BE2C (cell line): ENCODE measurements around the gene FXYD6.

Experiments used
- DNase-seq: peaks from one replicate; pipeline ENCODE4 v3.0.0-alpha.2; 2020
- H3K27me3 ChIP-seq: fragments of 250-450 bp; sonication (Bioruptor Pico); 2 replicates; pipeline ENCODE4 v1.5.1; 2020; ENCODE audit warnings: mild to moderate bottlenecking
- H3K36me3 ChIP-seq: fragments of 250-450 bp; sonication (Bioruptor Pico); 2 replicates; pipeline ENCODE4 v1.5.1; 2020; ENCODE audit warnings: mild to moderate bottlenecking
- H3K4me1 ChIP-seq: fragments of 250-450 bp; sonication (Bioruptor Pico); 2 replicates; pipeline ENCODE4 v1.5.1; 2020
- H3K4me3 ChIP-seq: 2 replicates; pipeline ENCODE4 v1.5.1; 2011; ENCODE audit warnings: low read depth, low read length
- H3K9me3 ChIP-seq: fragments of 250-450 bp; sonication (Bioruptor Pico); 2 replicates; pipeline ENCODE4 v1.5.1; 2020
- CTCF ChIP-seq: IDR thresholded peaks from 2 replicates; pipeline ENCODE4 v1.5.1; 2012; ENCODE audit warnings: mild to moderate bottlenecking, low read depth, low read length

Gene FXYD6

GRCh38 chr11:117860139-117860538 lies 16.3 kb downstream of the FXYD6 start:
- DNase-seq = no peak
- H3K36me3 ChIP-seq = peaks cover 10% of the 10 kb centered on the region
- H3K4me3 ChIP-seq = no peak overlapping the region
- no peaks in the 10 kb centered on the region for H3K27me3 ChIP-seq
- TF ChIP-seq CTCF = no peak
- H3K4me1 ChIP-seq = peaks cover 23% of the 10 kb centered on the region
- H3K9me3 ChIP-seq = no peaks in the 10 kb centered on the region

GRCh38 chr11:117859488-117860112 lies 16.9 kb downstream of the FXYD6 start:
- Histone ChIP-seq H3K27me3 (no peaks in the 10 kb centered on the region), H3K9me3 (no peaks in the 10 kb centered on the region), H3K36me3 (peaks cover 8% of the 10 kb centered on the region; the same call in 1 of the 2 replicates), H3K4me1 (peaks cover 23% of the 10 kb centered on the region), H3K4me3 (no peak overlapping the region)
- no peak for DNase-seq
- no peak for TF ChIP-seq CTCF

- DNase-seq = no peak
- Histone ChIP-seq H3K27me3 (no peaks in the 10 kb centered on the region), H3K36me3 (peaks cover 14% of the 10 kb centered on the region), H3K9me3 (no peaks in the 10 kb centered on the region), H3K4me1 (peaks cover 23% of the 10 kb centered on the region), H3K4me3 (no peak overlapping the region)
- no peak for TF ChIP-seq CTCF
Measured at GRCh38 chr11:117859061-117859460, 17.4 kb downstream of the FXYD6 start.

GRCh38 chr11:117857734-117858414 lies 18.6 kb downstream of the FXYD6 start:
- TF ChIP-seq CTCF = no peak
- Histone ChIP-seq H3K4me3 (no peak overlapping the region), H3K9me3 (no peaks in the 10 kb centered on the region), H3K36me3 (peaks cover 22% of the 10 kb centered on the region), H3K4me1 (peaks cover 23% of the 10 kb centered on the region), H3K27me3 (no peaks in the 10 kb centered on the region)
- DNase-seq = no peak

DNA sequence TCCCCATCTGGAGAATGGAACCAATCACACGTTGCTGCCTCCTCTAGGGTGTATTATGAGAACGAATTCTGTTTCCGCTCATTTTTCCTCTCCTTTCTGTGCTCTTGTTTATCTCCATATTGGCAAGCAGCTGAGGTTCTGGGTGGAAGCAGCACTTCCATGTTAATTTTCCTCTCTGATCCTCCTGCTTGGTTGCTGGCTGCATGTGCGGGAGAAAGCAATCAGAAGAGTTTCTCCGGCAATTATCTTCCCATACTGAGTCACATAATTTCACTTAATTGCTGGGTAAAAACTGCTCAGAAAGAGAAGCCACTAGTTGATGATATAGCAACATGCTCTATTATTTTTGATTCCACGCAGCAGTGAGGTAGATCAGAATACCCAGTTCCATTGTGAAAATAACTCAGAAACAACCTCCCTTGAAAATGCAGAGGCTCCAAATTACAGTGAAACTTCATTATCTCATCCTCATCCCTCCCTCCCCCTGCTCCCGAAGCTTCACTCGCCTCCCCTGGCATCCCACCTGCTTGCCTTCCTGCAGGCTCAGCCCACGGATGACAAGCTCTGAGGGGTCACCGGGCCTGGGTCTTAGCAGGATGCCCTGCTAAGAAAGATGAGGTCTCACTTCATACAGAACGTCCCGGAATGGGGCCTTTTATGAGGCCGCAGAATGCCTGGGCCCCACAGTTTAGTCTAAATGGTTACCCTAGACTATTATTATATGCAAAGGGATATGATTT lies 20.4 kb downstream of the FXYD6 start:
- no peaks in the 10 kb centered on the region for H3K27me3 ChIP-seq
- H3K4me3 ChIP-seq = no peak overlapping the region
- H3K9me3 ChIP-seq = no peaks in the 10 kb centered on the region
- H3K4me1 ChIP-seq = peaks cover 8% of the 10 kb centered on the region
- H3K36me3 ChIP-seq = peaks cover 30% of the 10 kb centered on the region
- no peak for TF ChIP-seq CTCF
- DNase-seq = no peak
